Stromal cell of bone marrow (primary cell): Measurements from ENCODE around the gene ATXN1.
"Not testable (repeated sequence)": the region's sequence is repeated elsewhere in the genome, so short reads cannot be mapped to it uniquely, and the experiment has no call there.

Experiments
- DNase-seq: peaks from one replicate; pipeline ENCODE4 v3.0.0-alpha.2; 2012; ENCODE audit warnings: low read depth

The ATXN1 gene

DNA sequence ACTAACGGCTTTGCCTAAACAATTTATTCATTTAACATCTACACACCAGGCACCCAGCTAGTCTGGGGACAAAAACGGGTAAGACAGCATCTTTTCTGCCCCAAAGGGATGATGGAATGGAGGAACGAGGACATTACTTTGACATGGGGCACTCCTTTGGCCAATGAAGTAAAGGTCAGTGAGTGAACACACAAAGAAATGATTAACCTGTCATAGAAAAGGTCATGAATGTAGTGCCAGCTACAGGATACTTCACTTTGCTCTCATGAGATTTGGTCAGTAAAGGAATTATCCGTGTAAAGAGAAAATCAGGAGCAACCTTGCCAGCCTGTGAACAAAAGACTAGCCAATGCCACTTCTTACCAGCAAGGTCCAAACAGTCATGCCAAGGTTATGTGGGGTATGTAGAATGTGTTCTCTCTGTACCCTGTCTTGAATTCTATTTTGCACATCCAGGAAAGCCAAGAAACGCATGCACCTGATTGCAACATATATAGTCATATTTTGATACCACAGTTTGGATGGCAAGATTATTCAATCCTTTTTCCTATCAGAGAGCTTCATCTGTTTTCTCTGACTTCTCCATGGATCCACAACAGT lies 377.6 kb downstream of the ATXN1 start:
- DNase-seq = no peak

DNA sequence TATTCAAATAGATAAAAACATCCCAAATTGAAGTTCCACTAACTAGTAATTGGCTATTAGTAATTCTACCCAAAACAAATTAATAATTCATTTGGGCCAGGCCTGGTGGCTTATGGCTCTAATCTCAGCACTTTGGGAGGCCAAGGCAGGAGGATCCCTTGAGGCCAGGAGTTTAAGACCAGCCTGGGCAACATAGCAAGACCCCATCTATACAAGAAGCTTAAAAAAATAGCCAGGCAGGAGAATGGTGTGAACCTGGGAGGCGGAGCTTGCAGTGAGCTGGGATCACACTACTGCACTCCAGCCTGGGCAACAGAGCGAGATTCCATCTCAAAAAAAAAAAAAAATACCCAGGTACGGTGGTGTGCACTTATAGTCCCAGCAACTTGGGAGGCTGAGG lies 379.3 kb downstream of the ATXN1 start:
- DNase-seq = not testable (repeated sequence)

- DNase-seq = no peak
These were observed 380.9 kb downstream of the ATXN1 start for GRCh38 chr6:16380220-16380809.

DNA sequence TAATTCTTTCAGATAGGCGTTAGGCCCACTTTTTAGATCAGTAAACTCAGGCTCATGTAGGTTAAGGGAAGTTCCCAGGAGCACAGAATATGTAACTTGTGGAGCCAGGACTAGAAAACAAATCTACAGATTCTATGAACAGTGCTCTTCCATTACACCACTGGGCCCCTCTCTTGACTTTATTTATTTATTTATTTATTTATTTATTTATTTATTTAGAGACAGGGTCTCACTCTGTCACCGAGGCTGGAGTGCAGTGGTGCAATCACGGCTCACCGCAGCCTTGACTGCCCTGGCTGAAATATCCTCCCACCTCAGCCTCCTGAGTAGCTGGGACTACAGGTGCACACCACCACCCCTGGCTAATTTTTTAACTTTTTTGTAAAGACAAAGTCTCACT lies 382.9 kb downstream of the ATXN1 start:
- not testable (repeated sequence) for DNase-seq

DNA sequence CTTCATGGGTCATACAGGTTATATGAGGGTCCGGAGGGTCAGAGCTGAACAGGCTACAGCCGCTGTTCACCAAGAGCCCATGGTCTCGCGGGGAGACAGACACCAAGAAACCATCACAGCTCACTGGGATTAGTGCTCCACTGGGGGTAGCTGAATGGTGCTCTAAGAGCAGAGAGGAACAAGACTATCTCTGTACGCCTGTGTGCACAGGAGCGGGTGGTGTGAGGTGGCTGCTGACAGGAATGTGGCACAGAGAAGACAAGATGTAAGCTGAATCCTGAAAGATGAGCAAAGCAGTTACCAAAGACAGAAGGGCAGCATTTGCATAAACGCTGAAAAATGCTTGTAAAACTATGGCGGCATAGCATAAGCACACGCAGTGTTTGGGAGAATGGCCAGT lies 383.8 kb downstream of the ATXN1 start:
- DNase-seq = no peak

DNA sequence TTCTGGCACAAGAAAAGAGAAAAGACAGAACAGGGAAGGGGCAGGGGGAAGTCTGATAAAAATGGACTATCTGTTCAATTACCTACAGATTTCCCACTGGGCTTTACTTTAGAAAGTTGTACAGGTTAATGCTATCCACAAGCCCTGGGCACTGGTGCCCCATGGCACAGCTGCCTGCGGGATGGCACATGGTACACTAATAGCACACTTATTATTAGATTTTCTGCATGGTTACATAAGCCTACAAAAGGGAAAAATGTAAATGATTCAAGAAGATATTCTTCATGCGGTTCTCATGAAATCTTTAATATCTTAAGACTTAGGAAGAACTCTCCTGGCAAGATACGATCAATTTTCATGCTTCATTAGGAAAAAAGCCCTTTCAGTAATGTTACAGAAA lies 385.4 kb downstream of the ATXN1 start:
- DNase-seq = no peak

- no peak for DNase-seq
These were observed 386.1 kb downstream of the ATXN1 start for GRCh38 chr6:16375206-16375605.

- no peak for DNase-seq
These were observed 386.6 kb downstream of the ATXN1 start for GRCh38 chr6:16374461-16375200.

- DNase-seq = no peak
These were observed 387.2 kb downstream of the ATXN1 start for GRCh38 chr6:16374016-16374415.

DNA sequence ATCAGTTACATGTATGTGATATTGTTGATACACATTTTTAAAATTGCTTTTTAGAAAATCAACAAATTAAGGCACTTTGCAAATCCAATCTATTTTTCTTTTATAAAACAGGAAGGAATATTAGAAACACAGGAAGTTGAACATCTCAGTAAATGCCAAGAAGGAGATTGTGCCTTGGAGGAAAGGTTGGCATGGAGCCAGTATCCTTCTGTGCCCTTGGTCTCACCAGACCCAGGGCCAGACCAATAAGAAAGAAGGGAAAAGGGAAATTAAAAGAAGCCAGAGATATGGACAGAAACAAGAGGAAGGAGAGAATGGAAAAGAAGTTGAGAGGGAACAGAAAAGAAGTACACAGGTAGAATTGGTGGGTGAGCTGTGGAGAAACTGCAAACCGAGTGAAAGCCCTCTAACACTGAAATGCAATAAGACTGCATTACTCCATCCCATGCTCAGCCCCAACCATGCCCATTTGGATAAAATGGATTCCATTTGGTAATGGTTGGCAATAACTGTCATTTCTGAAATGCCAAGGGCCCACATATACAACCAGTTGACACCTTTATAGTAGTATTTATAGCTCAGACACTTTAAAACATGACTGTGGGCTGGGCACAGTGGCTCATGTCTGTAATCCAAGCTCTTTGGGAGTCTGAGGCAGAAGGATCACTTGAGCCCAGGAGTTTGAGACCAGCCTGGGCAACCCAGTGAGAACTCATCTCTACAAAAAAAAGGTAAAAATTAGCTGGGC lies 389.1 kb downstream of the ATXN1 start:
- DNase-seq = no peak

DNA sequence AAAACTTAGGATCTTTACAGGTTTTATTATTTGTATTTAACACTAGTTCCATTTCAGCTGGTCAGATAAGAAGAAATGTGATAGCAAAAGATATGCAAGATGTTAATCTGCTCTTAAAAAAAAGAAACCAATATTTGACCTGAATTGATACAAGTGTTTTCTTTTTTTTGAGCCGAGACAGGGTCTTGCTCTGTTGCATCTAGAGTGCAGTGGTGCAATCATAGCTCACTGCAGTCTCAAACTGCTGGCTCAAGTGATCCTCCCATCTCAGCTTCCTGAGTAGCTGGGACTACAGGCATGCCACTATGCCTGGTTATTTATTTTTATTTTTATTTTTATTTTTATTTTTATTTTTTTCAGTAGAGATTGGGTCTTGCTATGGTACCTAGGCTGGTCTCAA lies 389.9 kb downstream of the ATXN1 start:
- no peak for DNase-seq

DNA sequence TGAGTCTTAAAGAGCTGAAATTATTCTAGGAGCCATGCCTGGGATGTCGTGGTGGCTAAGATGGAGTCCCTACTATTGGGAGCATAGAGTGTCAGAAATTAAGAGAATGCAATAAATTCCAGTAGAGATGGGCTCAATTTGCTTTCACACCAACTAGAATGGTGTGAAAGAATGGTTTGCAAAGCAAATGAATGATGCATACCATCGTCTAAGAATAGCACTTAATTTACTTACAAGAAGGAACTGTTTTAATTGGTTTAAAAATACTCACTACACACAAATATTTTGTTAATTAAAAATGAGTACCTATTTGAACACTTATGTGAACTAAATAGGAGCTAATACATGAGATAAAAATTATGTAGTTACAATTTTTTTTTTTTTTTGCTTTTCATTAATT lies 390.3 kb downstream of the ATXN1 start:
- no peak for DNase-seq

- no peak for DNase-seq
These were observed 391.3 kb downstream of the ATXN1 start for GRCh38 chr6:16369989-16370388.

DNA sequence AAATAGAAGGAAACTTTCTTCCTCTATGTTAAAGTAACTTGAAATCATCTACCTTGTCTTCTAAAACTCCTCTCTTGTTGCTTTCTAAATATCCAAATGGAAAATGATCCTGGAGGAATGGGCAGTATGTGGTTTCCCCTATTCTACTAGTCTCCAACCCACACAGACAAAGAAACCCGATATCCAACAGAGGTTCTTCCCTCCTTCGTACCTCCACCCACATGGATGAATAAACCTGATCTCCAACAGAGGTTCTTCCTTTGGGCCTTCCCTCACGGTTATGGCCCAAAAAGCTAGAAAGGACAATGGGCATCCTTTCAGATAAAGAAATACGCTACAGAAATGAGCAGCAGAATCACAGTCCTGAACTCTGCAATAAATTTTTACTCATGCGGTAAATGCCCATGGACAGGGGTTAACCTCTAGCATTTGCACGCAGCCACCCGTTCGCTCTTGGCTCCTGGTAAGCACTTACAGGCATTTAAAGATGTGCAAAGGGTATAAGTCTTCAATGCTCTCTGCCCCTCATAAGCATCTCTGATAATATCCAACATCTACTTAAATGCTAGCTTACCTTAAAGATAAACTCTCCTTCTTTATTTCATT lies 392.0 kb downstream of the ATXN1 start:
- no peak for DNase-seq

- DNase-seq = no peak
These were observed 393.7 kb downstream of the ATXN1 start for GRCh38 chr6:16367571-16367970.

GRCh38 chr6:16363749-16364148 lies 397.5 kb downstream of the ATXN1 start:
- DNase-seq = no peak

DNA sequence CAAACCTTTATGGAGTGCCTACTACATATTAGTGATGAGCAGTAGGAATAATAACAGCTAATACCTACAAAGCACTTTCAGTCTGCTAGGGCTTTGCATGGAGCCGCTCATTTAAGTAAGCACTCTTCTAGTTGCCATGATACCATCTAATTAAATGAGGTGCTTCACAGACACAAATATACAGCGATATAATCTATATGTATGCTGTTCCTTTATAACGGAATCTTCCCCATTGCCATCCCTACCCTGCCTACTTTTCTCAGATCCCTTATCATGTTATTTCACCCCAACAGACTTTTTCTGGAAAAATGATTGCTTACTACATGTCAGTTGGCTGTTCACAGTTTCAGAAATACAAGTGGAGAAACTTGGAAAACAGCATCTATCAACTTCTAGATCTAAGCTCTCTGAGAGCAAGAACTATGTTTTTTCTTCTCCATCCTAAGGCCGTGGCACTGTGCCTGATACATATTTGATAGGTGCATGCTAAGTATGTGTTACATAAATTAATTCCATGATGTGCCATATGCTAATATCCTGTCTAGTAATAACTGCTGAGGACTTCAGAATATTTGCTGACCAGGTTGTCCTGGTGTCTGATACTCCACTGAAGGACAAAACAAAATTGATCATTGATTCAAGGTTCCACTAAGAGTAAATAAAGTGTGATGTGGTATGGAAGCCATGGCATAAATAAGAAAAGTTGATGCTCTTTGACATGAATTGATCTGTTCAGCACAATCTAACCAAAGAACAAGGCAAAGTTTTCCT lies 398.3 kb downstream of the ATXN1 start:
- DNase-seq = no peak

- DNase-seq = no peak
These were observed 399.0 kb downstream of the ATXN1 start for GRCh38 chr6:16362296-16362695.

DNA sequence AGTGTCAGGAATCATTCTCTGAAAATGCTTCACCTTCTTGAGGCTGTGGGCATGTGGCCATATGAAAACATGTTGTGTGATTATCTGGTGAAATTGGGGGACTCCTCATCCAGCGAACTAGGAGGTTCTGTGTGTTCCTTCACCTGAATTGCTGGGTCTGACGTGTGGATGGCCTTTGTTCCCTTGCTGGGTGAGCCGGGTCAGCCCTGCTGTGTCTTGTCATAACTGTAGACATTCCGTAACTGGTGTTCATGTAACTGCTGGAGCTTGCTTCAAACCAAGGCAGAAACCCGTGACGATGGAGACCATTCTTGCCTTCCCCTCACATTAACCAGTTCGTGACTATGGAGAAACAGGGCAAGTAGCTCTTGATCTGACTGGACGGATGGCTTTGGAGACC lies 399.4 kb downstream of the ATXN1 start:
- no peak for DNase-seq

- DNase-seq = no peak
These were observed 400.1 kb downstream of the ATXN1 start for GRCh38 chr6:16361121-16361520.

DNA sequence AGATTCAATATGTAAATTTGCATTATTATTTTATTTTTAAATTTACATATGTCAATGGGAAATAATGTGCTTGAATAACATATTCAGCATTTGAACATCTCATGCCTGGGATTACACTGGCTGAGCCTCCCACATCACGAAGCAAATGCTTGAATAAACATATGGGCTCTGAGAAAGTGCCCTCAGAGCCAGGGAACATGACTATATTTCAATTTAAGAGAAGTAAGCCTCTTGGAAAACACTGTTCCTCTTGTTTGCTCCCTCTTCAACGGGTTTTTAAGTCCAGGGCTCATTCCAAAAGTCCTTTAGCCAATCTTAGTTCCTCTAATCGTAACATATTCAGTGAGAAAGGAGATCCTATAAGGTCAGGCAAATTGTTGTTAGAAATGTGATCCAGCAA lies 400.9 kb downstream of the ATXN1 start:
- no peak for DNase-seq

- no peak for DNase-seq
These were observed 401.7 kb downstream of the ATXN1 start for GRCh38 chr6:16359563-16359962.
